ENCODE measurements around the gene ACKR1.

DNA sequence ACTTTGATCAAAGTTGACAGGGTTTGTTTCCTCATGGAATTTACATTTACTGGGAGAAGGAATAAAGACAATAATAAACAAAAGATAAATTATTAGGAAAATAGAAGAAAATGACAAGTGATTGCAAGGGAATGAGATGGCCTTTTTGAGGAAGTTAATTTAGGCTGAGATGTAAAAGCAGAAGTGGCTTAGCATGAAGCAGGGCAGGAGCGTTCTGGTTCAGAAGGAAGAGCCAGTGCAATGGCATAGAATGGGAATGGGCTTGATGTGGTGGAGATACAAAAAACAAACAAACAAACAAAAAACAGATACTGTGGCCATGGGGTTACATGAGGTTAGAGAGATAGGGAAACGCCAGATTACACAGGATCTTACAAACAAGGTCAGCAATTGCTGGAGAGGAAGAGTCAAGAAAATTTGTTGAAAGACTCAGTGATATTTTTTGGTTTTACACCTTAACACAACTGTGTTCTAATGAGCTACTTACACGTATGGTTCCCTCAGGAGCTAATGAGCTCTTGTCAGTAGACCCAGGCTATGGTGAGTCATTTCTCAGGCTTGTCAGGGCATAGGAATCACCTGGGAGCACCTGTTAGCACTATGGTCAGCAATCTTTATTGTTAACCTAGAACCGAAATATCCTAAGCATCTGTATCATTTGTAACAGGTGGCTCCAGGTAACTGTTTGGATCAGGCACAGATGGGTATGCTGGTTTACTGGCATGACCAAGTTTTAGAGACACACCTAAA, 42.0 kb upstream of the ACKR1 start:
- TF ChIP-seq YY1 (IDR thresholded peaks at IDR 0.05; ENCODE audit: insufficient read depth, insufficient read length) (no peak), SUZ12 (IDR thresholded peaks at IDR 0.05; ENCODE audit: extremely low read depth, insufficient read depth, insufficient read length) (no peak), ZNF274 (IDR thresholded peaks at IDR 0.05; ENCODE audit: low read depth, low read length) (no peak)
